ENCODE measurements around the gene NDE1.

Gene NDE1, protein sequence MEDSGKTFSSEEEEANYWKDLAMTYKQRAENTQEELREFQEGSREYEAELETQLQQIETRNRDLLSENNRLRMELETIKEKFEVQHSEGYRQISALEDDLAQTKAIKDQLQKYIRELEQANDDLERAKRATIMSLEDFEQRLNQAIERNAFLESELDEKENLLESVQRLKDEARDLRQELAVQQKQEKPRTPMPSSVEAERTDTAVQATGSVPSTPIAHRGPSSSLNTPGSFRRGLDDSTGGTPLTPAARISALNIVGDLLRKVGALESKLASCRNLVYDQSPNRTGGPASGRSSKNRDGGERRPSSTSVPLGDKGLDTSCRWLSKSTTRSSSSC

DNA sequence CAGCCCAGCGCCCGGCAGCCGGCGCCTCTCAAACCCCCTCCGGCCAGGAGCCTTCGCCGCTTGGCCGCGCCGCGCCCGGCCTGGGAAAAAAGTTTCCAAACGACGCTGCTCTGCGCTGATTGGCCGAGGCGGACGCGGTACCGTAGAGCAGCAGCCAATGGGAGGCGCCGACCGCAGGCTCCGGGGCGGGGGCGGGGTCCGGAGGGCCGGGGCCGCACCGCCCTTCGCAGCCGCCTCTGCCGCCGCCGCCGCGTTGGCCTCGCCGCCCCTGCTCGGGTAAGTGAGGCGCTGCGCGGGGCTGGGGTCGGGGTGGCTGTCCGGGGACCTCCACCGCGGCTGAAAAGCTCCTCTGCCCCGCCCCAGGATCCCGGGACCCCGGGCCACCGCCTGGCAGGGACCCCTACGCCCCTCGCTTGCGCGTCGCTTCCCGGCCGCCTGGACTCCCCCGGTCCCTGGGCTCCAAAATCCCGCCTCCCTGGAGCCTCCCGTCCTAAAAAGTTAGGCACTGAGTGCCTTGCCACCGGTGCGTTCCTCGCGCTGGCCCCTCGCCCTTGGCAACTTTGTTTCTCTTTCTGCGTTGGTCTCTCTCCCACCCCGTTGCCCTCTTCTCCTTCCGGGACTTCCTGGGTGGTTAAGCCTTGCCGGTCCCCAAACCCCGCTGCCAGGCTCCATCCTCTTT lies at the start of gene NDE1:
TSS of gene NDE1 (plus strand) at position 227 of the 679 bp plus-strand sequence. CDS start 14,534 bp downstream, outside the sequence.
- TF ChIP-seq, protein P1, sequence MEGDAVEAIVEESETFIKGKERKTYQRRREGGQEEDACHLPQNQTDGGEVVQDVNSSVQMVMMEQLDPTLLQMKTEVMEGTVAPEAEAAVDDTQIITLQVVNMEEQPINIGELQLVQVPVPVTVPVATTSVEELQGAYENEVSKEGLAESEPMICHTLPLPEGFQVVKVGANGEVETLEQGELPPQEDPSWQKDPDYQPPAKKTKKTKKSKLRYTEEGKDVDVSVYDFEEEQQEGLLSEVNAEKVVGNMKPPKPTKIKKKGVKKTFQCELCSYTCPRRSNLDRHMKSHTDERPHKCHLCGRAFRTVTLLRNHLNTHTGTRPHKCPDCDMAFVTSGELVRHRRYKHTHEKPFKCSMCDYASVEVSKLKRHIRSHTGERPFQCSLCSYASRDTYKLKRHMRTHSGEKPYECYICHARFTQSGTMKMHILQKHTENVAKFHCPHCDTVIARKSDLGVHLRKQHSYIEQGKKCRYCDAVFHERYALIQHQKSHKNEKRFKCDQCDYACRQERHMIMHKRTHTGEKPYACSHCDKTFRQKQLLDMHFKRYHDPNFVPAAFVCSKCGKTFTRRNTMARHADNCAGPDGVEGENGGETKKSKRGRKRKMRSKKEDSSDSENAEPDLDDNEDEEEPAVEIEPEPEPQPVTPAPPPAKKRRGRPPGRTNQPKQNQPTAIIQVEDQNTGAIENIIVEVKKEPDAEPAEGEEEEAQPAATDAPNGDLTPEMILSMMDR (IDR thresholded peaks at IDR 0.05), result peak; percentile 65
- Histone ChIP-seq H3K9me3 (no peaks in the 10 kb centered on the region), H3K36me3 (peaks cover 29% of the 10 kb centered on the region), H3K4me1 (ENCODE audit: control insufficient read depth in 1 of 2, insufficient read depth in 1 of 2, low read depth in 1 of 2, low read length in 1 of 2) (peaks cover 30 to 35% of the 10 kb centered on the region in 2 experiments), H3K27me3 (no peaks in the 10 kb centered on the region), H3K27ac (peak within 1 kb of the TSS; percentile 95), H3K4me3 (ENCODE audit: low read depth in 1 of 2, low read length in 1 of 2) (peak within 1 kb of the TSS; percentile 97 to 98)

DNA sequence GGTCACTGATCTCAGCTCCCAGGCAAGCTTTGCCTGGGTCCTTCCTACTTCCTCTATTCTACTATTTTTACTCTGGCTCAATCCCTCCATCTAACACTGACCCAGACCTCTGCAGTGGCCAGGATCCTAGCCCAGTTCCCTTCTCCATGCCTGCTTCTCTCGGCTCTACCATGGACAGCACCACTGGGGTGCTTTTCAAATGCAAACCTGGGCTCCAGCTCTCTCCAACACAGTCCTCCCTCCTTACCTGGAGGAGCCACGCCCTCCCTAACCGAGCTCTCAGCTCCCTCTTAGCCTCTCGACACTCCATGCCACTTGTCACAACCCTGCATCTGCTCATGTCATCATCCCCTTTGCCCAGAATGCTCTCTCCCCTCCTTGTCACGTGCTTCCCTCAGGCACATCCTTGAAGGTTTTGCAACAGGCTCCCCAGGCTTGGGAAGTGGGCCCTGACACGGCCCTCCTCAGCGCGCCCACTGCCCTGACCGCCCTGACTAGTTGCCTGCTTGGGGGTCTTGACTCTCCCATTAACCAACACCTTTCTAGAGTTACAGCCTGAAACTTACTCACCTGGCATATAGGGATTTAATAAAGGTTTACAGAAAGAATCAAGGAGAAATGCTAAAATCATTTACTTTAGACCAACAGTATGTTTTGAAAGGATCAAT lies 48.7 kb upstream of the NDE1 start:
- no peaks in the 10 kb centered on the region for H3K9me3 ChIP-seq
- peak overlapping the region; percentile 62 for H3K27ac ChIP-seq
- H3K4me3 ChIP-seq (ENCODE audit: low read depth in 1 of 2, low read length in 1 of 2), result no peak overlapping the region
- TF ChIP-seq, protein P1 (IDR thresholded peaks at IDR 0.05), result no peak
- peaks cover 0 to 9% of the 10 kb centered on the region in 2 experiments for H3K4me1 ChIP-seq (ENCODE audit: control insufficient read depth in 1 of 2, insufficient read depth in 1 of 2, low read depth in 1 of 2, low read length in 1 of 2)
- peaks cover 97% of the 10 kb centered on the region for H3K36me3 ChIP-seq
- no peaks in the 10 kb centered on the region for H3K27me3 ChIP-seq

DNA sequence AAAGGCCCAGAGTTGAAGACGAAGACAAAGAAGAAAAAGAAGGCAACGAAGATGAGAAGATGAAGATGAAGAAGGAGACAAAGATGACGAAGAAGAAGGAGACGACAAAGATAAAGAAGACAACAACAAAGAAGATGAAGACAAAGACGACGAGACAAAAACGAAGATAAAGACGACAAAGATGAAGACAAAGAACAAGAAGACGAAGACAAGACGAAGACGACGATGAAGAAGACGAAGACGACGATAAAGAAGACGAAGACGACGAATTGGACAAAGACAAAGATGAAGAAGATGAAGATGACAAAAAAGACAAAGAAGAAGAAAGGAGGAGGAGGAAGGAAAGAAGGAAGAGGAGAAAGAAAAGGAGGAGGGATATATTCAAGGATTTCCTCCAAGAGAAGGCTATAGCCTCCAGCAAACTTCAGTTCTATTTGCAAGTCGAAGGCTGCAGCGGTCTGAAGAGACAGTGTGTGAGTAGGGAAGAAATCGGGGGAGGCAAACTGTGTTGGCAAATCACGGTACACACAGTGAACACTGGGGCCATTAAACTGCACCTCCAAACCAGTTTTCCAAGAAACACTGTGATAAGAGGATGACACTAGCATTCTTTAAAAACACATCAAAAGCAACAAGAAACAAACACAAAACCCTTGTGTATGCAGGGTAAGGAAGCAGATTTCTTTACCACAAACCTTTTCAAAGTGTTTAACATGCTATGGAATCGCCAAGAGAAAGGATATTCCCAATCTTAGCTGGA lies 47.6 kb upstream of the NDE1 start:
- Histone ChIP-seq H3K36me3 (peaks cover 97% of the 10 kb centered on the region), H3K4me1 (ENCODE audit: control insufficient read depth in 1 of 2, insufficient read depth in 1 of 2, low read depth in 1 of 2, low read length in 1 of 2) (peaks cover 0 to 16% of the 10 kb centered on the region in 2 experiments), H3K4me3 (ENCODE audit: low read depth in 1 of 2, low read length in 1 of 2) (no peak overlapping the region), H3K9me3 (no peaks in the 10 kb centered on the region), H3K27me3 (no peaks in the 10 kb centered on the region), H3K27ac (peak overlapping the region; percentile 77)
- TF ChIP-seq, protein P1 (IDR thresholded peaks at IDR 0.05), result no peak

DNA sequence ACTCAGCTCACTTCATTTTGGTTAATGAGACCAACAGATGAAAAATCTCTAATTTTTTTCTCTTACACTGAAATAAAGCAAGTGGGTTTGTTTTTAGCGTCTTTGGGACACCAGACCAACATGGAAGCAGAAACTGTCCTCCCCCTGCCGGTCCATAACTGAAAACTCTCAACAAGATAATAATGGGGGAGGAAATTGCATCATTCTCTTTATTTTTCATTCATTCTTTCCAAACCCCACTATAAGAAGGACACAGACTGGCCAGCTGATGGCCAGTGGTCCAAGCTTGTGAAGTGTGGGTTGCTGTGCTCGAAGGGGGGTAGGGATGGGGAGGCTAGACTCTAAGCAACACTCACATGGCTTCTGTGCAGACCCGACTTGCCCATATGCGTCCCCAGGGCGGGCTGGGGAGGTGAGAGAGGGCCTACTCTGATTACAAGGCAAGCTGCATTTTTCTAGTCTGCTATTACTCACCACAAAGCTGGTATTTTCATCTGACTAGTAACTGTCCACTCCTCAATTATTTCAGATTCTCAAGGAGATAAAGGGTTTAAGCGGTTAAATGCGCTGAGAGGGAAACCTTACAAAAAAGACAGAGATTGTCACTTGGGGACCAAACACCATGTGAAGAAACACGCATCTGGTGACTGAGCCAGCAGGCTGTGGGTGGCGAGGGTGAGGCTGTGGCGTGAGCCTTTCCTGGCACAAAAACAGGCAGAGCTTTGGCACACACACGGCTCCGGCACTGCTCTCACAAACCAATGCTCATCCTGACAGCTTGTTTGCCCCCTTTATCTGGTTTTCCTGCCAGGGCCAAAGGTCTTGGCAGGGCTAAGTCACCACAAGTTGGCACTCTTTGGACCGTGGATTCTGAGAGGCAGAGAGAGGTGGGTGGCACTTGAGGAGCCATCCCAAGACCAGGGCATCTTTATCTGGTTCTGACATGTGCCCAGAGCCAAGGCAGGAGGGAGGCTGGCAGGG lies 45.3 kb upstream of the NDE1 start:
- TF ChIP-seq, protein P1 (IDR thresholded peaks at IDR 0.05), result no peak
- no peak overlapping the region for H3K4me3 ChIP-seq (ENCODE audit: low read depth in 1 of 2, low read length in 1 of 2)
- H3K9me3 ChIP-seq, result no peaks in the 10 kb centered on the region
- H3K36me3 ChIP-seq, result peaks cover 97% of the 10 kb centered on the region
- peaks cover 0 to 16% of the 10 kb centered on the region in 2 experiments for H3K4me1 ChIP-seq (ENCODE audit: control insufficient read depth in 1 of 2, insufficient read depth in 1 of 2, low read depth in 1 of 2, low read length in 1 of 2)
- H3K27ac ChIP-seq, result peak overlapping the region; percentile 77
- no peaks in the 10 kb centered on the region for H3K27me3 ChIP-seq
